Measurements from ENCODE around the gene ZNF609. TPM values are rescaled to one million over a fixed set of nuclear protein-coding genes. Genes with fewer than 3 reads are reported as not detected.
A peak's percentile ranks its signal among the peaks of the same experiment; 100 is the strongest.

ZNF609 gene
- total RNA-seq, 4 donors from 2014 or later, result 25.2 to 45.5 (median 32.6) TPM

- peak; percentile 92 for DNase-seq
- H3K27ac ChIP-seq, result peak overlapping the region; percentile 65 to 84 (median 80)
- H3K9me3 ChIP-seq, result no peaks in the 10 kb centered on the region
- H3K36me3 ChIP-seq, result no peaks in the 10 kb centered on the region
- 24 to 26% methylated on average over 4 of the region's 4 CpGs for WGBS, 2 donors
- intact Hi-C loops (cut with DNase I), result no loop called here
- no peak overlapping the region for H3K4me3 ChIP-seq (replicated peaks in 1 of 3)
- peaks cover 63 to 69% of the 10 kb centered on the region in 2 donors for H3K4me1 ChIP-seq
- H3K27me3 ChIP-seq, result no peaks in the 10 kb centered on the region
- TF ChIP-seq, protein P1, sequence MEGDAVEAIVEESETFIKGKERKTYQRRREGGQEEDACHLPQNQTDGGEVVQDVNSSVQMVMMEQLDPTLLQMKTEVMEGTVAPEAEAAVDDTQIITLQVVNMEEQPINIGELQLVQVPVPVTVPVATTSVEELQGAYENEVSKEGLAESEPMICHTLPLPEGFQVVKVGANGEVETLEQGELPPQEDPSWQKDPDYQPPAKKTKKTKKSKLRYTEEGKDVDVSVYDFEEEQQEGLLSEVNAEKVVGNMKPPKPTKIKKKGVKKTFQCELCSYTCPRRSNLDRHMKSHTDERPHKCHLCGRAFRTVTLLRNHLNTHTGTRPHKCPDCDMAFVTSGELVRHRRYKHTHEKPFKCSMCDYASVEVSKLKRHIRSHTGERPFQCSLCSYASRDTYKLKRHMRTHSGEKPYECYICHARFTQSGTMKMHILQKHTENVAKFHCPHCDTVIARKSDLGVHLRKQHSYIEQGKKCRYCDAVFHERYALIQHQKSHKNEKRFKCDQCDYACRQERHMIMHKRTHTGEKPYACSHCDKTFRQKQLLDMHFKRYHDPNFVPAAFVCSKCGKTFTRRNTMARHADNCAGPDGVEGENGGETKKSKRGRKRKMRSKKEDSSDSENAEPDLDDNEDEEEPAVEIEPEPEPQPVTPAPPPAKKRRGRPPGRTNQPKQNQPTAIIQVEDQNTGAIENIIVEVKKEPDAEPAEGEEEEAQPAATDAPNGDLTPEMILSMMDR (IDR thresholded peaks at IDR 0.05), result no peak
- no peak for TF ChIP-seq POLR2A (IDR thresholded peaks at IDR 0.05)
Observed at GRCh38 chr15:64596701-64597476, 136.5 kb downstream of the ZNF609 start.

- 0 to 6% methylated on average over 1 of the region's 1 CpG for WGBS, 2 donors
- Histone ChIP-seq H3K4me3 (replicated peaks in 1 of 3) (no peak overlapping the region), H3K27me3 (no peaks in the 10 kb centered on the region), H3K36me3 (no peaks in the 10 kb centered on the region), H3K27ac (peak overlapping the region; percentile 43 to 50 (median 48)), H3K9me3 (no peaks in the 10 kb centered on the region), H3K4me1 (peaks cover 67 to 74% of the 10 kb centered on the region in 2 donors)
- no peak for TF ChIP-seq POLR2A (IDR thresholded peaks at IDR 0.05)
- TF ChIP-seq, protein P1 (IDR thresholded peaks at IDR 0.05), result no peak
- no peak for DNase-seq
- intact Hi-C loops (cut with DNase I), result no loop called here
Observed at GRCh38 chr15:64597477-64597822, 137.1 kb downstream of the ZNF609 start.

- H3K27me3 ChIP-seq, result no peaks in the 10 kb centered on the region
Observed at GRCh38 chr15:64599226-64599625, 138.8 kb downstream of the ZNF609 start.

GRCh38 chr15:64599716-64600115 is 139.3 kb downstream of the ZNF609 start:
- no peaks in the 10 kb centered on the region for H3K9me3 ChIP-seq

More at GRCh38 chr15:64599226-64599625, 138.8 kb downstream of the ZNF609 start:
- H3K27ac ChIP-seq, result peak overlapping the region in 2 of 3 donors; percentile 26 to 48
- peaks cover 57 to 67% of the 10 kb centered on the region in 2 donors for H3K4me1 ChIP-seq
- H3K9me3 ChIP-seq, result no peaks in the 10 kb centered on the region
- TF ChIP-seq, protein P1 (IDR thresholded peaks at IDR 0.05), result no peak
- no peak for TF ChIP-seq POLR2A (IDR thresholded peaks at IDR 0.05)
- no peak overlapping the region for H3K4me3 ChIP-seq (replicated peaks in 1 of 3)
- DNase-seq, result no peak
- no peaks in the 10 kb centered on the region for H3K36me3 ChIP-seq
- intact Hi-C loops (cut with DNase I), result no loop called here

DNA sequence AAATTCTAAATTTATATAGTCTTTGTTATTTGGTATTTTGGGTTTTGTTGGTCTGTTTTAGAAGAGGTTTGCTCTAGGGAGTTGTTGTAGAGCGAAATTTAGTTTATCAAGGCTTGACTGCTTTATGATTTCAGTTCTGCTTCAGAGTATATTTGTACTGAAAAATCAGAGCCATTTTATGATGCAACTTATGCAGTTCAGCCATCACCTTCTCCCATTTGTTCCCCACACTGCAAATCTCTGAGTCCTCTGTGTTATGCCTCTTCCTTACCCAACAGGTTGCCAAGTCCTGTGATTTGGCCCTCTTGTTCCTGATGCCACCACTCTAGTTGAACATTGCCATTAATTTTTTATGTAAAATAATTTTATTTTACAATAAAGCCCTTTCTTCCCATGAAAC is 140.4 kb downstream of the ZNF609 start:
- Histone ChIP-seq H3K4me1 (peaks cover 56% of the 10 kb centered on the region in 2 donors), H3K27me3 (no peaks in the 10 kb centered on the region), H3K27ac (peak overlapping the region in 2 of 3 donors; percentile 15 to 19), H3K36me3 (no peaks in the 10 kb centered on the region), H3K9me3 (no peaks in the 10 kb centered on the region), H3K4me3 (replicated peaks in 1 of 3) (no peak overlapping the region)
- no peak for DNase-seq
- 75 to 77% methylated on average over 1 of the region's 1 CpG for WGBS, 2 donors
- intact Hi-C loops (cut with DNase I), result no loop called here
- no peak for TF ChIP-seq POLR2A (IDR thresholded peaks at IDR 0.05)
- TF ChIP-seq, protein P1 (IDR thresholded peaks at IDR 0.05), result no peak

More at GRCh38 chr15:64599716-64600115, 139.3 kb downstream of the ZNF609 start:
- Histone ChIP-seq H3K27ac (peak overlapping the region; percentile 26 to 51 (median 48)), H3K27me3 (no peaks in the 10 kb centered on the region), H3K4me3 (replicated peaks in 1 of 3) (no peak overlapping the region), H3K36me3 (no peaks in the 10 kb centered on the region), H3K4me1 (peaks cover 56 to 63% of the 10 kb centered on the region in 2 donors)
- no peak for TF ChIP-seq POLR2A (IDR thresholded peaks at IDR 0.05)
- TF ChIP-seq, protein P1 (IDR thresholded peaks at IDR 0.05), result no peak
- no peak for DNase-seq
- intact Hi-C loops (cut with DNase I), result no loop called here
- 39% methylated on average over 2 of the region's 2 CpGs for WGBS, 2 donors
